Stomach (tissue), 9 donors: Measurements from ENCODE around the gene CNOT1. TPM values are rescaled to one million over a fixed set of nuclear protein-coding genes. Genes with fewer than 3 reads are reported as not detected.

Experiments
- DNase-seq, 2 donors: peaks; one replicate each; pipeline versions ENCODE4 v3.0.0 to v3.0.0-alpha.2; 2013 to 2019
- H3K27ac ChIP-seq, 5 donors: fragments of 200-600 bp in 4 of 5; sonication (generic) in 4 of 5; one replicate each; pipeline ENCODE4 v1.5.1; 2013 to 2019; ENCODE audit warnings: mild to moderate bottlenecking in 1 of 5, moderate library complexity in 1 of 5
- H3K27me3 ChIP-seq, 3 donors: fragments of 200-600 bp; sonication (generic); one replicate each; pipeline ENCODE4 v1.5.1; 2017 to 2019; ENCODE audit warnings: mixed run types in 1 of 3
- H3K36me3 ChIP-seq, 4 donors: fragments of 200-600 bp; sonication (generic); 1 replicate in 3 of 4; 2 replicates in 1 of 4; pipeline ENCODE4 v1.5.1; 2016 to 2019
- H3K4me1 ChIP-seq, 4 donors: fragments of 200-600 bp; sonication (generic); one replicate each; pipeline ENCODE4 v1.5.1; 2016 to 2019
- H3K4me3 ChIP-seq, 4 donors: fragments of 200-600 bp; sonication (generic) in 3 of 4; one replicate each; pipeline ENCODE4 v1.5.1; 2016 to 2019; ENCODE audit warnings: mild to moderate bottlenecking in 1 of 4
- H3K9me3 ChIP-seq, 4 donors: fragments of 200-600 bp; sonication (generic); one replicate each; pipeline ENCODE4 v1.5.1; 2016 to 2019
- EP300 ChIP-seq: sonication (generic); formaldehyde crosslinking; IDR thresholded peaks from one replicate; pipeline ENCODE4 v1.6.1; 2017; ENCODE audit warnings: antibody characterized with exemption
- POLR2A ChIP-seq, 4 donors: fragments of 450-650 bp; IDR thresholded peaks; one replicate each; pipeline ENCODE4 v1.6.1; 2016; ENCODE audit warnings: antibody characterized with exemption in 4 of 4, control low read depth in 2 of 4, mild to moderate bottlenecking in 1 of 4, moderate library complexity in 1 of 4
- POLR2AphosphoS5 ChIP-seq, 3 donors: sonication (generic); formaldehyde crosslinking; IDR thresholded peaks; one replicate each; pipeline ENCODE4 v1.6.1; 2016; ENCODE audit warnings: antibody characterized with exemption in 3 of 3
- WGBS, 5 donors: extraction: QIAGEN DNeasy Blood & Tissue Kit in 3 of 5; methylation state at CpG; one replicate each; pipeline versions ENCODE4 v1.1.5 to v1.1.7; 2013 to 2018; 5-methylcytosine and 5-hydroxymethylcytosine counted together
- intact Hi-C: fragments of 100-400 bp; cut with DNase I; formaldehyde crosslinking; loops from one replicate; pipeline ENCODE4 v1.15.1; 2023; ENCODE audit warnings: low total_unique reads
- polyA plus RNA-seq, 3 donors: library from polyadenylated mRNA; stranded (reverse); fragments of 200-250 nt; gene quantifications; one replicate each; pipeline ENCODE4 v1.2.3, GENCODE V29; 2013
- total RNA-seq, 5 donors: library from RNA; depleted of rRNA; stranded (reverse); fragments of >200 nt; gene quantifications; one replicate each; pipeline versions ENCODE4 v1.1.0 to v1.2.3, GENCODE V29; 2014 to 2016
- TF ChIP-seq, protein P1 (sequence below), 7 experiments: fragments of 450-650 bp in 4 of 7; fragments of 200-600 bp in 3 of 7; sonication (generic) in 3 of 7; IDR thresholded peaks; one replicate each; pipeline ENCODE4 v1.5.1; 2016 to 2019; ENCODE audit warnings: antibody characterized with exemption in 7 of 7, control low read depth in 2 of 7, mild to moderate bottlenecking in 1 of 7
- donor health status: healthy with polysubstance abuse.
- donor health status: Bipolar disorder and iron deficiency.
- donor health status: healthy.

The CNOT1 gene
- total and polyA plus RNA-seq, 8 donors: 39.9 to 282 (median 136) TPM

DNA sequence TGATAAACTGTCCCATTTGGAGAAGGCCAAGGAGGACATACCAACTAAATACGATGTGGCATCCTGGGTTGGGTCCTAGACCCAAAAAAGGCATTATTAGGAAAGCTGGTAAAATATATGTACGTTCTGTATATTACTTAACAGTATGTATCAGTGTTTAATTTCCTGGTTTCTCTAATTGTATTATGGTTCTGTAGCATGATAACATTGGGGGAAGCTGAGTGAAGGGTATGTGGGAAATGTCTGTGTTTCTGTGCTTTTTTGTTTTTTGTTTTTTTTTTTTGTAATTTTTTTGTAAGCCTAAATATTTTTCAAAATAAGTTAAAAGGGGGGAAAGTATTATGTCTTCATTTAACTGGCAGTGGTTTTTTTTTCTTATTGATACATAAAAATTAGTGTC is 151.2 kb downstream of the CNOT1 start:
- TF ChIP-seq POLR2AphosphoS5 (IDR thresholded peaks at IDR 0.05) (no peak), POLR2A (IDR thresholded peaks at IDR 0.05) (no peak), EP300 (no peak)
- TF ChIP-seq, protein P1, sequence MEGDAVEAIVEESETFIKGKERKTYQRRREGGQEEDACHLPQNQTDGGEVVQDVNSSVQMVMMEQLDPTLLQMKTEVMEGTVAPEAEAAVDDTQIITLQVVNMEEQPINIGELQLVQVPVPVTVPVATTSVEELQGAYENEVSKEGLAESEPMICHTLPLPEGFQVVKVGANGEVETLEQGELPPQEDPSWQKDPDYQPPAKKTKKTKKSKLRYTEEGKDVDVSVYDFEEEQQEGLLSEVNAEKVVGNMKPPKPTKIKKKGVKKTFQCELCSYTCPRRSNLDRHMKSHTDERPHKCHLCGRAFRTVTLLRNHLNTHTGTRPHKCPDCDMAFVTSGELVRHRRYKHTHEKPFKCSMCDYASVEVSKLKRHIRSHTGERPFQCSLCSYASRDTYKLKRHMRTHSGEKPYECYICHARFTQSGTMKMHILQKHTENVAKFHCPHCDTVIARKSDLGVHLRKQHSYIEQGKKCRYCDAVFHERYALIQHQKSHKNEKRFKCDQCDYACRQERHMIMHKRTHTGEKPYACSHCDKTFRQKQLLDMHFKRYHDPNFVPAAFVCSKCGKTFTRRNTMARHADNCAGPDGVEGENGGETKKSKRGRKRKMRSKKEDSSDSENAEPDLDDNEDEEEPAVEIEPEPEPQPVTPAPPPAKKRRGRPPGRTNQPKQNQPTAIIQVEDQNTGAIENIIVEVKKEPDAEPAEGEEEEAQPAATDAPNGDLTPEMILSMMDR (IDR thresholded peaks at IDR 0.05): no peak
- no peak for DNase-seq
- H3K36me3 ChIP-seq: no peaks in the 10 kb centered on the region
- H3K27ac ChIP-seq: no peak overlapping the region
- 90 to 94% (median 93%) methylated on average over 2 of the region's 2 CpGs for WGBS, 5 donors
- no peak overlapping the region for H3K4me3 ChIP-seq
- H3K27me3 ChIP-seq: peaks cover 0 to 5% (median 0%) of the 10 kb centered on the region in 3 donors
- no peaks in the 10 kb centered on the region for H3K4me1 ChIP-seq
- intact Hi-C loops: no loop called here
- no peaks in the 10 kb centered on the region for H3K9me3 ChIP-seq

GRCh38 chr16:58476791-58477190 is 152.8 kb downstream of the CNOT1 start:
- TF ChIP-seq POLR2AphosphoS5 (IDR thresholded peaks at IDR 0.05) (no peak), POLR2A (IDR thresholded peaks at IDR 0.05) (no peak), EP300 (no peak)
- TF ChIP-seq, protein P1 (IDR thresholded peaks at IDR 0.05): no peak
- WGBS, 5 donors: 27 to 53% (median 38%) methylated on average over 1 of the region's 1 CpG

GRCh38 chr16:58475091-58475619 is 154.5 kb downstream of the CNOT1 start:
- DNase-seq: no peak
- TF ChIP-seq, protein P1 (IDR thresholded peaks at IDR 0.05): no peak
- no peak for TF ChIP-seq POLR2AphosphoS5 (IDR thresholded peaks at IDR 0.05)
- TF ChIP-seq EP300: no peak
- no peak for TF ChIP-seq POLR2A (IDR thresholded peaks at IDR 0.05)
- intact Hi-C loops: no loop called here
- Histone ChIP-seq H3K27ac (peak overlapping the region in 1 of 5 donors; percentile 26), H3K27me3 (peaks cover 0 to 30% (median 0%) of the 10 kb centered on the region in 3 donors), H3K36me3 (no peaks in the 10 kb centered on the region), H3K4me1 (no peaks in the 10 kb centered on the region), H3K4me3 (no peak overlapping the region), H3K9me3 (no peaks in the 10 kb centered on the region)
- WGBS, 5 donors: 16 to 44% (median 33%) methylated on average over 4 of the region's 4 CpGs

More at GRCh38 chr16:58476791-58477190, 152.8 kb downstream of the CNOT1 start:
- H3K36me3 ChIP-seq: no peaks in the 10 kb centered on the region
- no peak overlapping the region for H3K4me3 ChIP-seq
- no peaks in the 10 kb centered on the region for H3K4me1 ChIP-seq
- no peaks in the 10 kb centered on the region for H3K9me3 ChIP-seq
- H3K27ac ChIP-seq: no peak overlapping the region
- intact Hi-C loops: no loop called here
- peaks cover 0 to 19% (median 0%) of the 10 kb centered on the region in 3 donors for H3K27me3 ChIP-seq
- DNase-seq: no peak

DNA sequence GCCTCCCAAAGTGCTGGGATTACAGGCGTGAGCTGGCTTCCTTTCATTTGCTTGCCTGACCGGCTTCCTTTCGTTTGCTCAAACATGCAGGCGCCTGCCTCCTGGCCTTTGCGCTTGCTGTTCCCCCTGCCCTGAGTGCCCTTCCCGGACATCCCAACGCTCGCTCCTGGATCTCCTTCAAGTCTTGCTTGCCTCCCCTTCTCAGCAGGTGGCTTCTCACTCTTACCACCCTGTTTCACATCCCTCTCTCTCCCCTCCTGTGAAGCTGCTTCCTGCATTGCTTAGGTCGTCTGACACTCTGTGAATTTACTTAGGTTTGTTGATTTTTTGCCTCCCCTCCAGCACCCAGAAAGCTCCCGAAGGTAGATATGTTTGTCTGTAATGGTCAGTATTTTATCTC is 155.3 kb downstream of the CNOT1 start:
- no peak overlapping the region for H3K4me3 ChIP-seq
- no peak overlapping the region for H3K27ac ChIP-seq
- 51 to 63% (median 60%) methylated on average over 10 of the region's 10 CpGs for WGBS, 5 donors
- DNase-seq: no peak
- H3K36me3 ChIP-seq: no peaks in the 10 kb centered on the region
- TF ChIP-seq POLR2AphosphoS5 (IDR thresholded peaks at IDR 0.05) (no peak), EP300 (no peak), POLR2A (IDR thresholded peaks at IDR 0.05) (no peak)
- TF ChIP-seq, protein P1 (IDR thresholded peaks at IDR 0.05): no peak
- H3K4me1 ChIP-seq: no peaks in the 10 kb centered on the region
- no peaks in the 10 kb centered on the region for H3K9me3 ChIP-seq
- intact Hi-C loops: no loop called here
- peaks cover 0 to 33% (median under 1%) of the 10 kb centered on the region in 3 donors for H3K27me3 ChIP-seq
